Measurements from ENCODE around the gene IFFO2. TPM values are rescaled to one million over a fixed set of nuclear protein-coding genes. Genes with fewer than 3 reads are reported as not detected.

The IFFO2 gene
- total and polyA plus RNA-seq, 2 experiments from 2014 or later, result 0.71 to 7.5 TPM

DNA sequence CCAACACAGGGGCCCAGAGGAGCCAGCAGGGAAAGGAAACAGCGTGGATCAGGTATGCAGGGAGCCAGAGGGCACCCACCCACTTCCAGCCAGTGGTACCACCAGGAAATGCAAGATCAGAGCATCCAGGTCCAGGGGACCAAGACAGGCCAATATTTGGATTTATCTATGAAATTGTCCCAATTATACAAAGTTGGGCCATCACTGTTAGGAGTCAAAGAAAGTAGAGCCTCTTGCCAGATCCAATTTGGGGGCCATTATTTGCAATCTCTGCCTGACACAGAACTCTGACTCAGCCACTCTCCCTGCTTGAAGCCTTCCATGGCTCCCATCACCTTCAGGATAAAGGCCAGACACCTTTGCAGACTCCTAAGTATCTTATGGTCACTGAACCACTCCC is 75.9 kb downstream of the IFFO2 start:
- Mint-ChIP-seq H3K36me3 (ENCODE audit: low read depth) (peaks cover 8% of the 10 kb centered on the region; the same call in 2 of the 3 replicates), H3K4me3 (no peak overlapping the region), H3K4me1 (no peaks in the 10 kb centered on the region), H3K27ac (no peak overlapping the region), H3K27me3 (ENCODE audit: insufficient read depth, low read depth, poor library complexity) (peaks cover 3% of the 10 kb centered on the region), H3K9me3 (no peaks in the 10 kb centered on the region)
- ATAC-seq (no peak), DNase-seq (ENCODE audit: low spot score) (no peak)
- H3K27me3 ChIP-seq (ENCODE audit: insufficient read depth), result no peaks in the 10 kb centered on the region
- no peaks in the 10 kb centered on the region for H3K9me2 ChIP-seq (ENCODE audit: insufficient read depth)
- no peak overlapping the region for H3K4me2 ChIP-seq
- H3K79me2 ChIP-seq (replicated peaks; ENCODE audit: insufficient read depth), result no peaks in the 10 kb centered on the region
- H3K4me3 ChIP-seq, result no peak overlapping the region
- TF ChIP-seq NANOG (IDR thresholded peaks at IDR 0.05; ENCODE audit: borderline replicate concordance) (no peak), JUNB (IDR thresholded peaks at IDR 0.05; ENCODE audit: unreplicated experiment) (no peak), CREB1 (CRISPR knock-in tag; IDR thresholded peaks at IDR 0.05; ENCODE audit: low read depth) (no peak), ZNF331 (CRISPR knock-in tag; IDR thresholded peaks at IDR 0.05; ENCODE audit: low read depth) (no peak)
- TF ChIP-seq, protein P1, sequence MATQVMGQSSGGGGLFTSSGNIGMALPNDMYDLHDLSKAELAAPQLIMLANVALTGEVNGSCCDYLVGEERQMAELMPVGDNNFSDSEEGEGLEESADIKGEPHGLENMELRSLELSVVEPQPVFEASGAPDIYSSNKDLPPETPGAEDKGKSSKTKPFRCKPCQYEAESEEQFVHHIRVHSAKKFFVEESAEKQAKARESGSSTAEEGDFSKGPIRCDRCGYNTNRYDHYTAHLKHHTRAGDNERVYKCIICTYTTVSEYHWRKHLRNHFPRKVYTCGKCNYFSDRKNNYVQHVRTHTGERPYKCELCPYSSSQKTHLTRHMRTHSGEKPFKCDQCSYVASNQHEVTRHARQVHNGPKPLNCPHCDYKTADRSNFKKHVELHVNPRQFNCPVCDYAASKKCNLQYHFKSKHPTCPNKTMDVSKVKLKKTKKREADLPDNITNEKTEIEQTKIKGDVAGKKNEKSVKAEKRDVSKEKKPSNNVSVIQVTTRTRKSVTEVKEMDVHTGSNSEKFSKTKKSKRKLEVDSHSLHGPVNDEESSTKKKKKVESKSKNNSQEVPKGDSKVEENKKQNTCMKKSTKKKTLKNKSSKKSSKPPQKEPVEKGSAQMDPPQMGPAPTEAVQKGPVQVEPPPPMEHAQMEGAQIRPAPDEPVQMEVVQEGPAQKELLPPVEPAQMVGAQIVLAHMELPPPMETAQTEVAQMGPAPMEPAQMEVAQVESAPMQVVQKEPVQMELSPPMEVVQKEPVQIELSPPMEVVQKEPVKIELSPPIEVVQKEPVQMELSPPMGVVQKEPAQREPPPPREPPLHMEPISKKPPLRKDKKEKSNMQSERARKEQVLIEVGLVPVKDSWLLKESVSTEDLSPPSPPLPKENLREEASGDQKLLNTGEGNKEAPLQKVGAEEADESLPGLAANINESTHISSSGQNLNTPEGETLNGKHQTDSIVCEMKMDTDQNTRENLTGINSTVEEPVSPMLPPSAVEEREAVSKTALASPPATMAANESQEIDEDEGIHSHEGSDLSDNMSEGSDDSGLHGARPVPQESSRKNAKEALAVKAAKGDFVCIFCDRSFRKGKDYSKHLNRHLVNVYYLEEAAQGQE (IDR thresholded peaks at IDR 0.05; ENCODE audit: unreplicated experiment), result no peak
- H3K27ac ChIP-seq (ENCODE audit: low read depth), result no peak overlapping the region
- no peaks in the 10 kb centered on the region for H4K20me1 ChIP-seq (replicated peaks; ENCODE audit: insufficient read depth)
- H3K4me1 ChIP-seq (ENCODE audit: insufficient read depth), result peaks cover 5% of the 10 kb centered on the region; the same call in 1 of the 2 replicates
- H2AFZ ChIP-seq, result no peak overlapping the region
- H3F3A ChIP-seq (replicated peaks; ENCODE audit: low read depth), result no peaks in the 10 kb centered on the region
- no peaks in the 10 kb centered on the region for H3K36me3 ChIP-seq (ENCODE audit: insufficient read depth)

DNA sequence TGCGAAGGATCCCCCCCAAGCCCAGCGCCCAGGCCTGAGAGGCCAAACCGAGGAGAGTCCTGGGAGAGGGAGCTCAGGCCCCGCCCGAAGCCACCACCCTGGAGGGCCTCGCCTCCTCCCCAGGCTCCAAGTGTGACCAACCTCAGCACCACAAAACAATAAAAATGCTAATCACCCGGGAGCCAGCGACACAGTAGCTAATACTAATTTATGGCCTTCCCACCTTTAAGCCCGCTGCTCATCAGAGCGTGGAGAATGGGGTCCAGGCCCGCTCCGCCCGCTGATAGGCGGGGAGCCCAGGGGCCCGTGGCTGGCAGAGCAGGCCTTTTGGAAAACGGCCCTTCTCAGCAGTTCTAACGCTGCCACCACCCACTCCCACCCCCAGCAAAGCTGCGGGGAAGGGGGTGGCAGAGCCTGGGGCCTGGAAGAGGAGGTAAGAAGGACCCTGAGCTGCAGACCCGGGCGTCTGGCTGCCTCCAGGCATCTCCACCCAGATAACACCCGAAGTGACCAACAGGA is 76.6 kb downstream of the IFFO2 start:
- DNase-seq (ENCODE audit: low spot score) (no peak), ATAC-seq (no peak; the same call in 2 of the 3 replicates)
- Histone ChIP-seq H3F3A (replicated peaks; ENCODE audit: low read depth) (no peaks in the 10 kb centered on the region), H3K4me3 (no peak overlapping the region), H3K79me2 (replicated peaks; ENCODE audit: insufficient read depth) (no peaks in the 10 kb centered on the region), H3K27me3 (ENCODE audit: insufficient read depth) (no peaks in the 10 kb centered on the region), H3K27ac (ENCODE audit: low read depth) (no peak overlapping the region), H3K4me2 (no peak overlapping the region), H3K4me1 (ENCODE audit: insufficient read depth) (peaks cover 5% of the 10 kb centered on the region; the same call in 1 of the 2 replicates), H3K36me3 (ENCODE audit: insufficient read depth) (no peaks in the 10 kb centered on the region), H4K20me1 (replicated peaks; ENCODE audit: insufficient read depth) (no peaks in the 10 kb centered on the region), H3K9me2 (ENCODE audit: insufficient read depth) (no peaks in the 10 kb centered on the region), H2AFZ (no peak overlapping the region)
- Mint-ChIP-seq H3K36me3 (ENCODE audit: low read depth) (peaks cover 8% of the 10 kb centered on the region; the same call in 2 of the 3 replicates), H3K9me3 (no peaks in the 10 kb centered on the region), H3K27ac (no peak overlapping the region), H3K27me3 (ENCODE audit: insufficient read depth, low read depth, poor library complexity) (peaks cover 3% of the 10 kb centered on the region), H3K4me3 (no peak overlapping the region), H3K4me1 (no peaks in the 10 kb centered on the region)
- TF ChIP-seq, protein P2, sequence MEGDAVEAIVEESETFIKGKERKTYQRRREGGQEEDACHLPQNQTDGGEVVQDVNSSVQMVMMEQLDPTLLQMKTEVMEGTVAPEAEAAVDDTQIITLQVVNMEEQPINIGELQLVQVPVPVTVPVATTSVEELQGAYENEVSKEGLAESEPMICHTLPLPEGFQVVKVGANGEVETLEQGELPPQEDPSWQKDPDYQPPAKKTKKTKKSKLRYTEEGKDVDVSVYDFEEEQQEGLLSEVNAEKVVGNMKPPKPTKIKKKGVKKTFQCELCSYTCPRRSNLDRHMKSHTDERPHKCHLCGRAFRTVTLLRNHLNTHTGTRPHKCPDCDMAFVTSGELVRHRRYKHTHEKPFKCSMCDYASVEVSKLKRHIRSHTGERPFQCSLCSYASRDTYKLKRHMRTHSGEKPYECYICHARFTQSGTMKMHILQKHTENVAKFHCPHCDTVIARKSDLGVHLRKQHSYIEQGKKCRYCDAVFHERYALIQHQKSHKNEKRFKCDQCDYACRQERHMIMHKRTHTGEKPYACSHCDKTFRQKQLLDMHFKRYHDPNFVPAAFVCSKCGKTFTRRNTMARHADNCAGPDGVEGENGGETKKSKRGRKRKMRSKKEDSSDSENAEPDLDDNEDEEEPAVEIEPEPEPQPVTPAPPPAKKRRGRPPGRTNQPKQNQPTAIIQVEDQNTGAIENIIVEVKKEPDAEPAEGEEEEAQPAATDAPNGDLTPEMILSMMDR (conservative IDR thresholded peaks at IDR 0.05; ENCODE audit: low read depth in 2 of 2), result no peak
- TF ChIP-seq, protein P3, sequence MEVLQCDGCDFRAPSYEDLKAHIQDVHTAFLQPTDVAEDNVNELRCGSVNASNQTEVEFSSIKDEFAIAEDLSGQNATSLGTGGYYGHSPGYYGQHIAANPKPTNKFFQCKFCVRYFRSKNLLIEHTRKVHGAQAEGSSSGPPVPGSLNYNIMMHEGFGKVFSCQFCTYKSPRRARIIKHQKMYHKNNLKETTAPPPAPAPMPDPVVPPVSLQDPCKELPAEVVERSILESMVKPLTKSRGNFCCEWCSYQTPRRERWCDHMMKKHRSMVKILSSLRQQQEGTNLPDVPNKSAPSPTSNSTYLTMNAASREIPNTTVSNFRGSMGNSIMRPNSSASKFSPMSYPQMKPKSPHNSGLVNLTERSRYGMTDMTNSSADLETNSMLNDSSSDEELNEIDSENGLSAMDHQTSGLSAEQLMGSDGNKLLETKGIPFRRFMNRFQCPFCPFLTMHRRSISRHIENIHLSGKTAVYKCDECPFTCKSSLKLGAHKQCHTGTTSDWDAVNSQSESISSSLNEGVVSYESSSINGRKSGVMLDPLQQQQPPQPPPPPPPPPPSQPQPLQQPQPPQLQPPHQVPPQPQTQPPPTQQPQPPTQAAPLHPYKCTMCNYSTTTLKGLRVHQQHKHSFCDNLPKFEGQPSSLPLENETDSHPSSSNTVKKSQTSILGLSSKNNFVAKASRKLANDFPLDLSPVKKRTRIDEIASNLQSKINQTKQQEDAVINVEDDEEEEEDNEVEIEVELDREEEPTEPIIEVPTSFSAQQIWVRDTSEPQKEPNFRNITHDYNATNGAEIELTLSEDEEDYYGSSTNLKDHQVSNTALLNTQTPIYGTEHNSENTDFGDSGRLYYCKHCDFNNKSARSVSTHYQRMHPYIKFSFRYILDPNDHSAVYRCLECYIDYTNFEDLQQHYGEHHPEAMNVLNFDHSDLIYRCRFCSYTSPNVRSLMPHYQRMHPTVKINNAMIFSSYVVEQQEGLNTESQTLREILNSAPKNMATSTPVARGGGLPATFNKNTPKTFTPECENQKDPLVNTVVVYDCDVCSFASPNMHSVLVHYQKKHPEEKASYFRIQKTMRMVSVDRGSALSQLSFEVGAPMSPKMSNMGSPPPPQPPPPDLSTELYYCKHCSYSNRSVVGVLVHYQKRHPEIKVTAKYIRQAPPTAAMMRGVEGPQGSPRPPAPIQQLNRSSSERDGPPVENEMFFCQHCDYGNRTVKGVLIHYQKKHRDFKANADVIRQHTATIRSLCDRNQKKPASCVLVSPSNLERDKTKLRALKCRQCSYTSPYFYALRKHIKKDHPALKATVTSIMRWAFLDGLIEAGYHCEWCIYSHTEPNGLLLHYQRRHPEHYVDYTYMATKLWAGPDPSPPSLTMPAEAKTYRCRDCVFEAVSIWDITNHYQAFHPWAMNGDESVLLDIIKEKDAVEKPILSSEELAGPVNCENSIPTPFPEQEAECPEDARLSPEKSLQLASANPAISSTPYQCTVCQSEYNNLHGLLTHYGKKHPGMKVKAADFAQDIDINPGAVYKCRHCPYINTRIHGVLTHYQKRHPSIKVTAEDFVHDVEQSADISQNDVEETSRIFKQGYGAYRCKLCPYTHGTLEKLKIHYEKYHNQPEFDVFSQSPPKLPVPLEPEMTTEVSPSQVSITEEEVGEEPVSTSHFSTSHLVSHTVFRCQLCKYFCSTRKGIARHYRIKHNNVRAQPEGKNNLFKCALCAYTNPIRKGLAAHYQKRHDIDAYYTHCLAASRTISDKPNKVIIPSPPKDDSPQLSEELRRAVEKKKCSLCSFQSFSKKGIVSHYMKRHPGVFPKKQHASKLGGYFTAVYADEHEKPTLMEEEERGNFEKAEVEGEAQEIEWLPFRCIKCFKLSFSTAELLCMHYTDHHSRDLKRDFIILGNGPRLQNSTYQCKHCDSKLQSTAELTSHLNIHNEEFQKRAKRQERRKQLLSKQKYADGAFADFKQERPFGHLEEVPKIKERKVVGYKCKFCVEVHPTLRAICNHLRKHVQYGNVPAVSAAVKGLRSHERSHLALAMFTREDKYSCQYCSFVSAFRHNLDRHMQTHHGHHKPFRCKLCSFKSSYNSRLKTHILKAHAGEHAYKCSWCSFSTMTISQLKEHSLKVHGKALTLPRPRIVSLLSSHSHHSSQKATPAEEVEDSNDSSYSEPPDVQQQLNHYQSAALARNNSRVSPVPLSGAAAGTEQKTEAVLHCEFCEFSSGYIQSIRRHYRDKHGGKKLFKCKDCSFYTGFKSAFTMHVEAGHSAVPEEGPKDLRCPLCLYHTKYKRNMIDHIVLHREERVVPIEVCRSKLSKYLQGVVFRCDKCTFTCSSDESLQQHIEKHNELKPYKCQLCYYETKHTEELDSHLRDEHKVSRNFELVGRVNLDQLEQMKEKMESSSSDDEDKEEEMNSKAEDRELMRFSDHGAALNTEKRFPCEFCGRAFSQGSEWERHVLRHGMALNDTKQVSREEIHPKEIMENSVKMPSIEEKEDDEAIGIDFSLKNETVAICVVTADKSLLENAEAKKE (CRISPR knock-in tag; IDR thresholded peaks at IDR 0.05), result no peak
- TF ChIP-seq, protein P4, sequence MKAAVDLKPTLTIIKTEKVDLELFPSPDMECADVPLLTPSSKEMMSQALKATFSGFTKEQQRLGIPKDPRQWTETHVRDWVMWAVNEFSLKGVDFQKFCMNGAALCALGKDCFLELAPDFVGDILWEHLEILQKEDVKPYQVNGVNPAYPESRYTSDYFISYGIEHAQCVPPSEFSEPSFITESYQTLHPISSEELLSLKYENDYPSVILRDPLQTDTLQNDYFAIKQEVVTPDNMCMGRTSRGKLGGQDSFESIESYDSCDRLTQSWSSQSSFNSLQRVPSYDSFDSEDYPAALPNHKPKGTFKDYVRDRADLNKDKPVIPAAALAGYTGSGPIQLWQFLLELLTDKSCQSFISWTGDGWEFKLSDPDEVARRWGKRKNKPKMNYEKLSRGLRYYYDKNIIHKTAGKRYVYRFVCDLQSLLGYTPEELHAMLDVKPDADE (IDR thresholded peaks at IDR 0.05), result no peak
- no peak for TF ChIP-seq POLR2AphosphoS5 (IDR thresholded peaks at IDR 0.05; ENCODE audit: low read depth)
- TF ChIP-seq CREB1 (CRISPR knock-in tag; IDR thresholded peaks at IDR 0.05; ENCODE audit: low read depth), result no peak
